ENCODE results near the gene FXR1. TPM values are rescaled to one million over a fixed set of nuclear protein-coding genes. Genes with fewer than 3 reads are reported as not detected.

FXR1 gene
- total and polyA plus RNA-seq, 2 of the 13 experiments (the other 11 are each of a cell fraction or from before 2014, with no cell fraction given): 104 to 132 TPM

GRCh38 chr3:180989291-180990163 is 77.1 kb downstream of the FXR1 start, which contains the start of gene DNAJC19 (continued):
- TF ChIP-seq, protein P1, sequence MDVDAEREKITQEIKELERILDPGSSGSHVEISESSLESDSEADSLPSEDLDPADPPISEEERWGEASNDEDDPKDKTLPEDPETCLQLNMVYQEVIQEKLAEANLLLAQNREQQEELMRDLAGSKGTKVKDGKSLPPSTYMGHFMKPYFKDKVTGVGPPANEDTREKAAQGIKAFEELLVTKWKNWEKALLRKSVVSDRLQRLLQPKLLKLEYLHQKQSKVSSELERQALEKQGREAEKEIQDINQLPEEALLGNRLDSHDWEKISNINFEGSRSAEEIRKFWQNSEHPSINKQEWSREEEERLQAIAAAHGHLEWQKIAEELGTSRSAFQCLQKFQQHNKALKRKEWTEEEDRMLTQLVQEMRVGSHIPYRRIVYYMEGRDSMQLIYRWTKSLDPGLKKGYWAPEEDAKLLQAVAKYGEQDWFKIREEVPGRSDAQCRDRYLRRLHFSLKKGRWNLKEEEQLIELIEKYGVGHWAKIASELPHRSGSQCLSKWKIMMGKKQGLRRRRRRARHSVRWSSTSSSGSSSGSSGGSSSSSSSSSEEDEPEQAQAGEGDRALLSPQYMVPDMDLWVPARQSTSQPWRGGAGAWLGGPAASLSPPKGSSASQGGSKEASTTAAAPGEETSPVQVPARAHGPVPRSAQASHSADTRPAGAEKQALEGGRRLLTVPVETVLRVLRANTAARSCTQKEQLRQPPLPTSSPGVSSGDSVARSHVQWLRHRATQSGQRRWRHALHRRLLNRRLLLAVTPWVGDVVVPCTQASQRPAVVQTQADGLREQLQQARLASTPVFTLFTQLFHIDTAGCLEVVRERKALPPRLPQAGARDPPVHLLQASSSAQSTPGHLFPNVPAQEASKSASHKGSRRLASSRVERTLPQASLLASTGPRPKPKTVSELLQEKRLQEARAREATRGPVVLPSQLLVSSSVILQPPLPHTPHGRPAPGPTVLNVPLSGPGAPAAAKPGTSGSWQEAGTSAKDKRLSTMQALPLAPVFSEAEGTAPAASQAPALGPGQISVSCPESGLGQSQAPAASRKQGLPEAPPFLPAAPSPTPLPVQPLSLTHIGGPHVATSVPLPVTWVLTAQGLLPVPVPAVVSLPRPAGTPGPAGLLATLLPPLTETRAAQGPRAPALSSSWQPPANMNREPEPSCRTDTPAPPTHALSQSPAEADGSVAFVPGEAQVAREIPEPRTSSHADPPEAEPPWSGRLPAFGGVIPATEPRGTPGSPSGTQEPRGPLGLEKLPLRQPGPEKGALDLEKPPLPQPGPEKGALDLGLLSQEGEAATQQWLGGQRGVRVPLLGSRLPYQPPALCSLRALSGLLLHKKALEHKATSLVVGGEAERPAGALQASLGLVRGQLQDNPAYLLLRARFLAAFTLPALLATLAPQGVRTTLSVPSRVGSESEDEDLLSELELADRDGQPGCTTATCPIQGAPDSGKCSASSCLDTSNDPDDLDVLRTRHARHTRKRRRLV (CRISPR knock-in tag; IDR thresholded peaks at IDR 0.05): peak; percentile 86; the same call in 1 of the 2 replicates
- TF ChIP-seq, protein P2, sequence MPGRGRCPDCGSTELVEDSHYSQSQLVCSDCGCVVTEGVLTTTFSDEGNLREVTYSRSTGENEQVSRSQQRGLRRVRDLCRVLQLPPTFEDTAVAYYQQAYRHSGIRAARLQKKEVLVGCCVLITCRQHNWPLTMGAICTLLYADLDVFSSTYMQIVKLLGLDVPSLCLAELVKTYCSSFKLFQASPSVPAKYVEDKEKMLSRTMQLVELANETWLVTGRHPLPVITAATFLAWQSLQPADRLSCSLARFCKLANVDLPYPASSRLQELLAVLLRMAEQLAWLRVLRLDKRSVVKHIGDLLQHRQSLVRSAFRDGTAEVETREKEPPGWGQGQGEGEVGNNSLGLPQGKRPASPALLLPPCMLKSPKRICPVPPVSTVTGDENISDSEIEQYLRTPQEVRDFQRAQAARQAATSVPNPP (CRISPR knock-in tag; IDR thresholded peaks at IDR 0.05): peak; percentile 78; the same call in 1 of the 2 replicates
- TF ChIP-seq RXRA (CRISPR knock-in tag; IDR thresholded peaks at IDR 0.05): 0 out of 2 replicates have a peak, but pooled peaks have one; percentile 38
- TF ChIP-seq ZNF790 (CRISPR knock-in tag; IDR thresholded peaks at IDR 0.05; ENCODE audit: borderline replicate concordance): no peak
- TF ChIP-seq TARDBP (CRISPR knock-in tag; IDR thresholded peaks at IDR 0.05): peak; percentile 89
- TF ChIP-seq ZNF598 (CRISPR knock-in tag; IDR thresholded peaks at IDR 0.05; ENCODE audit: borderline replicate concordance): peak; percentile 55; the same call in 1 of the 2 replicates
- peak; percentile 80; the same call in 1 of the 2 replicates for TF ChIP-seq MTA1 (CRISPR knock-in tag; IDR thresholded peaks at IDR 0.05; ENCODE audit: borderline replicate concordance)
- no peak for TF ChIP-seq ZNF496 (CRISPR knock-in tag; IDR thresholded peaks at IDR 0.05; ENCODE audit: insufficient replicate concordance)
- TF ChIP-seq, protein P3, sequence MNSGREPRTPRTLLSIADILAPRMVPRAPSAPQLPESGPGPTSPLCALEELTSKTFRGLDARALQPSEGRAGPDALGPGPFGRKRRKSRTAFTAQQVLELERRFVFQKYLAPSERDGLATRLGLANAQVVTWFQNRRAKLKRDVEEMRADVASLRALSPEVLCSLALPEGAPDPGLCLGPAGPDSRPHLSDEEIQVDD (CRISPR knock-in tag; IDR thresholded peaks at IDR 0.05; ENCODE audit: borderline replicate concordance): 0 out of 2 replicates have a peak, but pooled peaks have one; percentile 50
- peak; percentile 43; the same call in 1 of the 2 replicates for TF ChIP-seq WIZ (CRISPR knock-in tag; IDR thresholded peaks at IDR 0.05)
- no peak for TF ChIP-seq HNF1A (IDR thresholded peaks at IDR 0.05; ENCODE audit: low read depth)
- TF ChIP-seq HNF1A (CRISPR knock-in tag; IDR thresholded peaks at IDR 0.05; ENCODE audit: borderline replicate concordance): no peak; the same call in 1 of the 2 replicates
- TF ChIP-seq ZNF329 (CRISPR knock-in tag; IDR thresholded peaks at IDR 0.05; ENCODE audit: low read depth): no peak
- TF ChIP-seq NKX3-1 (CRISPR knock-in tag; IDR thresholded peaks at IDR 0.05): 0 out of 2 replicates have a peak, but pooled peaks have one; percentile 41
- TF ChIP-seq, protein P4, sequence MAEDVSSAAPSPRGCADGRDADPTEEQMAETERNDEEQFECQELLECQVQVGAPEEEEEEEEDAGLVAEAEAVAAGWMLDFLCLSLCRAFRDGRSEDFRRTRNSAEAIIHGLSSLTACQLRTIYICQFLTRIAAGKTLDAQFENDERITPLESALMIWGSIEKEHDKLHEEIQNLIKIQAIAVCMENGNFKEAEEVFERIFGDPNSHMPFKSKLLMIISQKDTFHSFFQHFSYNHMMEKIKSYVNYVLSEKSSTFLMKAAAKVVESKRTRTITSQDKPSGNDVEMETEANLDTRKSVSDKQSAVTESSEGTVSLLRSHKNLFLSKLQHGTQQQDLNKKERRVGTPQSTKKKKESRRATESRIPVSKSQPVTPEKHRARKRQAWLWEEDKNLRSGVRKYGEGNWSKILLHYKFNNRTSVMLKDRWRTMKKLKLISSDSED (CRISPR knock-in tag; IDR thresholded peaks at IDR 0.05): 0 out of 2 replicates have a peak, but pooled peaks have one; percentile 52
